Measurements from ENCODE around the gene IL1B. TPM values are rescaled to one million over a fixed set of nuclear protein-coding genes. Genes with fewer than 3 reads are reported as not detected.

Gene IL1B
- total RNA-seq, 2 experiments from 2014 or later = 3.8 to 5.6 TPM

- DNase-seq = no peak
Observed at GRCh38 chr2:112880696-112881095, 44.1 kb upstream of the IL1B start.

GRCh38 chr2:112880091-112880531 is 43.5 kb upstream of the IL1B start:
- DNase-seq = peak in 2 of 14 experiments; percentile 46 to 61
- Histone ChIP-seq H3K4me3 (ENCODE audit: low read length) (no peak overlapping the region), H3K27me3 (ENCODE audit: control insufficient read depth in 1 of 2, insufficient read depth in 2 of 2, low read length in 2 of 2) (no peaks in the 10 kb centered on the region), H3K9me3 (ENCODE audit: control insufficient read depth in 1 of 2, insufficient read depth in 1 of 2, low read length in 2 of 2) (no peaks in the 10 kb centered on the region), H3K27ac (ENCODE audit: low read depth in 1 of 2, low read length in 2 of 2) (no peak overlapping the region), H3K36me3 (ENCODE audit: insufficient read depth, low read length) (no peaks in the 10 kb centered on the region), H3K4me1 (ENCODE audit: insufficient read depth, low read length) (peaks cover 8% of the 10 kb centered on the region)
- no peak for ATAC-seq (ENCODE audit: poor library complexity)
- no peak overlapping the region for H3K27ac Mint-ChIP-seq
- CTCF ChIA-PET = no interaction called here
- POLR2A ChIA-PET = no interaction called here
- no peak overlapping the region for H3K4me3 Mint-ChIP-seq
- intact Hi-C loops (cut with DNase I, micrococcal nuclease) = no loop called here
- H3K4me1 Mint-ChIP-seq (ENCODE audit: low read depth) = peaks cover 4% of the 10 kb centered on the region
- no peaks in the 10 kb centered on the region for H3K36me3 Mint-ChIP-seq (ENCODE audit: low read depth)
- TF ChIP-seq CTCF (IDR thresholded peaks at IDR 0.05) = no peak
- no peaks in the 10 kb centered on the region for H3K9me3 Mint-ChIP-seq
- H3K27me3 Mint-ChIP-seq = no peaks in the 10 kb centered on the region

More at GRCh38 chr2:112880696-112881095, 44.1 kb upstream of the IL1B start:
- CTCF ChIA-PET = interaction anchor here (1.1 kb wide), 1 partner anchor 131 kb away, joined by 4 read pairs; no protein-coding TSS in a partner anchor
- intact Hi-C loops (cut with DNase I, micrococcal nuclease) = no loop called here
- no peaks in the 10 kb centered on the region for H3K36me3 ChIP-seq (ENCODE audit: insufficient read depth, low read length)
- POLR2A ChIA-PET = no interaction called here
- TF ChIP-seq CTCF (IDR thresholded peaks at IDR 0.05) = no peak
- no peak for ATAC-seq (ENCODE audit: poor library complexity)
- Mint-ChIP-seq H3K4me3 (no peak overlapping the region), H3K27me3 (no peaks in the 10 kb centered on the region), H3K36me3 (ENCODE audit: low read depth) (no peaks in the 10 kb centered on the region), H3K4me1 (ENCODE audit: low read depth) (peaks cover 6% of the 10 kb centered on the region), H3K27ac (no peak overlapping the region), H3K9me3 (no peaks in the 10 kb centered on the region)
- no peak overlapping the region for H3K4me3 ChIP-seq (ENCODE audit: low read length)
- H3K27ac ChIP-seq (ENCODE audit: low read depth in 1 of 2, low read length in 2 of 2) = no peak overlapping the region
- H3K4me1 ChIP-seq (ENCODE audit: insufficient read depth, low read length) = peaks cover 8% of the 10 kb centered on the region
- no peaks in the 10 kb centered on the region for H3K9me3 ChIP-seq (ENCODE audit: control insufficient read depth in 1 of 2, insufficient read depth in 1 of 2, low read length in 2 of 2)
- H3K27me3 ChIP-seq (ENCODE audit: control insufficient read depth in 1 of 2, insufficient read depth in 2 of 2, low read length in 2 of 2) = no peaks in the 10 kb centered on the region

GRCh38 chr2:112879491-112880041 is 43.0 kb upstream of the IL1B start:
- no peak overlapping the region for H3K4me3 Mint-ChIP-seq
- H3K27me3 ChIP-seq (ENCODE audit: control insufficient read depth in 1 of 2, insufficient read depth in 2 of 2, low read length in 2 of 2) = no peaks in the 10 kb centered on the region

More at GRCh38 chr2:112879491-112880041, 43.0 kb upstream of the IL1B start:
- Histone ChIP-seq H3K36me3 (ENCODE audit: insufficient read depth, low read length) (no peaks in the 10 kb centered on the region), H3K4me1 (ENCODE audit: insufficient read depth, low read length) (peaks cover 3% of the 10 kb centered on the region), H3K9me3 (ENCODE audit: control insufficient read depth in 1 of 2, insufficient read depth in 1 of 2, low read length in 2 of 2) (no peaks in the 10 kb centered on the region), H3K4me3 (ENCODE audit: low read length) (no peak overlapping the region), H3K27ac (ENCODE audit: low read depth in 1 of 2, low read length in 2 of 2) (no peak overlapping the region)
- intact Hi-C loops (cut with DNase I, micrococcal nuclease) = no loop called here
- no peak overlapping the region for H3K27ac Mint-ChIP-seq
- POLR2A ChIA-PET = no interaction called here
- CTCF ChIA-PET = no interaction called here
- H3K36me3 Mint-ChIP-seq (ENCODE audit: low read depth) = no peaks in the 10 kb centered on the region
- no peak for DNase-seq
- ATAC-seq (ENCODE audit: poor library complexity) = no peak
- H3K4me1 Mint-ChIP-seq (ENCODE audit: low read depth) = no peaks in the 10 kb centered on the region
- no peak for TF ChIP-seq CTCF (IDR thresholded peaks at IDR 0.05)
- H3K27me3 Mint-ChIP-seq = no peaks in the 10 kb centered on the region
- no peaks in the 10 kb centered on the region for H3K9me3 Mint-ChIP-seq
